ENCODE data around the gene ZNF275.
"Not testable (repeated sequence)": the region's sequence is repeated elsewhere in the genome, so short reads cannot be mapped to it uniquely, and the experiment has no call there.

Gene ZNF275

DNA sequence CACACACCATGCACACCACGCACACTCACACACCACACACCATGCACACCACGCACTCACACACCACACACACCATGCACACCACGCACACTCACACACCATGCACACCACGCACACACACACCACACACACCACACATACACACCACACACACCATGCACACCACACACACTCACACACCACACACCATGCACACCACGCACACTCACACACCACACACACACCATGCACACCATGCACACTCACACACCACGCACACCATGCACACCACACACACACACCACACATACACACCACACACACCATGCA lies 55.5 kb downstream of the ZNF275 start:
- not testable (repeated sequence) for H3K27ac ChIP-seq (ENCODE audit: low read depth, low read length); H3K27me3 ChIP-seq (ENCODE audit: control insufficient read depth, insufficient read depth, low read length); H3K4me1 ChIP-seq (ENCODE audit: control insufficient read depth, insufficient read depth, low read length); H3K36me3 ChIP-seq (ENCODE audit: control insufficient read depth, insufficient read depth, low read length); H3K4me3 ChIP-seq (ENCODE audit: low read depth, low read length); H3K9ac ChIP-seq (ENCODE audit: low read depth, low read length)
- peaks cover 78% of the 10 kb centered on the region for H3K9me3 ChIP-seq (ENCODE audit: control insufficient read depth, insufficient read depth, low read length)

DNA sequence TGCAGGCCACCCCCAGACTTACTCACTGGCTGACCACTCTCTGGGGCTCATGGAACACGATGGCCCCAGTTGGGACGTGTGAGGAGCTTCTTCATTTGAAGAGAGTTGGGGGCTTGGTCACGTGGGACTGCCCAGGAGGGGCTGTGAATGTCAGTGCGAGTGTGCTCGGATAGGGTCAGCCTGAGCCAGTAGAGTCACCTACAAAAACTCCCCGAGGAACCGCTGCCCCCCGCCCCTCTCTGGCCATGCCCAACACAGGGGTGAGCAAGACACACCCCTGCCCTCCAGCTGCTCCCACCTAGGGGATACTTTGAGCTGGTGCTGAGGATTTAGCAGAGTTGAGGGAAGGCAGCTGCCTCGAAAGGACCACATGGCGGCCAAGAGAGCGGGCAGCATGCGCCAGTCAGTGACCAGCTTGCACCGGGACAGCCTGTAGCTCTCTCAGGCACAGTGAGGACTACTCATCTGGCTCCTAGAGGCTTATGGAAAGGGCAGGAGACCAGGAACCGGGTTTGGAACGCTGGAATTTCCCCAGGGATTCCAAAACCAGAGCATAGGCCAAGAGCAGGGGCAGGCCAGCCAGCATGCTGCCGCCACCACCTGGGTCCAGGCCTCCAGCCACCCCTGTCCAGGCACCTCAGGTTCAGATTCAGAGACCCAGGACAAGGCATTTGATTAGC lies 58.8 kb downstream of the ZNF275 start:
- Histone ChIP-seq H3K27me3 (ENCODE audit: control insufficient read depth, insufficient read depth, low read length) (no peaks in the 10 kb centered on the region), H3K4me3 (ENCODE audit: low read depth, low read length) (no peak overlapping the region), H3K4me1 (ENCODE audit: control insufficient read depth, insufficient read depth, low read length) (no peaks in the 10 kb centered on the region), H3K36me3 (ENCODE audit: control insufficient read depth, insufficient read depth, low read length) (no peaks in the 10 kb centered on the region), H3K27ac (ENCODE audit: low read depth, low read length) (no peak overlapping the region), H3K9me3 (ENCODE audit: control insufficient read depth, insufficient read depth, low read length) (peaks cover 58% of the 10 kb centered on the region), H3K9ac (ENCODE audit: low read depth, low read length) (no peak overlapping the region)

DNA sequence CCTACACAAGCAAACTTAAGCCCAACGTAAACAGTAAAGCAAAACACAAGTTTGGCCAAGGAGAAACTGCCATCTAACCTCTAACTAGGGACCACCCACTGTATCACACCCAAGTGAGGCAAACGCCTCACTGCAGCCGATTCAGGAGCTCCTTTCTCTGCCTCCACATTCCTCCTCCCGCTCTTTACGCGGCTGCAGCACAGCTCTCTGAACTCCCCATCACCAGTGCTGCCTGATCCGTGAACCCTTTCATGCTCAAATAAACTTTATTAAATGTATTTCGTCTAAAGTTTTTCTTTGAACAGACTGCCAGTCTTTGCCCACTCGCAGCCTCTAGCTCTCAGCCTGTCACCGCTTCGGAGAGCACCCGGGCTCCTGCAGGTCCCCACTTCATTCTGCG lies 60.7 kb downstream of the ZNF275 start:
- peaks cover 57% of the 10 kb centered on the region for H3K9me3 ChIP-seq (ENCODE audit: control insufficient read depth, insufficient read depth, low read length)
- H3K27ac ChIP-seq (ENCODE audit: low read depth, low read length): no peak overlapping the region
- H3K36me3 ChIP-seq (ENCODE audit: control insufficient read depth, insufficient read depth, low read length): no peaks in the 10 kb centered on the region
- H3K27me3 ChIP-seq (ENCODE audit: control insufficient read depth, insufficient read depth, low read length): no peaks in the 10 kb centered on the region
- no peak overlapping the region for H3K4me3 ChIP-seq (ENCODE audit: low read depth, low read length)
- no peak overlapping the region for H3K9ac ChIP-seq (ENCODE audit: low read depth, low read length)
- no peaks in the 10 kb centered on the region for H3K4me1 ChIP-seq (ENCODE audit: control insufficient read depth, insufficient read depth, low read length)

DNA sequence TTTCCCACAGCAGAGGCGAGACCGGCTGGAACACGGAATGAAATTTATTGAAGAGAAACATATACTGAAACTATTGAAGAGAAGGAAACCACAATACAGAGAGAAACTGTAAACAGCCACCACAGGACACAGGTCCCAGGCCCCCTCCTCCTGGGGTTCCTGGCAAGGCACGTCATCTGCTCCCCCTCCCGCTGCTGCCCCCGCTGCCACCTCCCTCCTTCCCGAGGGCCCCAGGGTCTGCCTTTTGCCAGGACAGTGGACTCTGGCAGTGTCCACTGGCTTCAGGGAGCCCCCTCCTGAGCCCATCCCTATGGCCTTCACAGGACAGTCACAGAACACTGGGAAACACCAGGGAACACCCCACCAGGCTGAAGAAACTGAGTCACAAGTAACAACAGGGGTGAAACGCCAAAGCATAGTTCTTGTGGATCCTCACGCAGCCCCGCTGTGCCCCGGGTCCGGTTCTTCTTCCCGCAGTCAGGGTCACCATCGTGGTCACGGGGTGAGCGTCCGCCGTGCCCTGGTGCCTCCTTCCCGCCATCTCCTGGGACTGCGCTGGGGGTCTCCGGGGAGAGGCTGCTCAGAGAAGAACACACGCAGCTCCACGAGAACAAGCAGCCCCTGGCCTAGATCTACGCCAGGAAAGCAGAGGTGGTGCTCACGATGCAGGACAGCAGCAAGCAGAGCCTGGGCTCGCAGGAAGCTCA lies 61.8 kb downstream of the ZNF275 start:
- Histone ChIP-seq H3K4me3 (ENCODE audit: low read depth, low read length) (no peak overlapping the region), H3K9ac (ENCODE audit: low read depth, low read length) (no peak overlapping the region), H3K9me3 (ENCODE audit: control insufficient read depth, insufficient read depth, low read length) (peaks cover 51% of the 10 kb centered on the region), H3K4me1 (ENCODE audit: control insufficient read depth, insufficient read depth, low read length) (no peaks in the 10 kb centered on the region), H3K27me3 (ENCODE audit: control insufficient read depth, insufficient read depth, low read length) (no peaks in the 10 kb centered on the region), H3K36me3 (ENCODE audit: control insufficient read depth, insufficient read depth, low read length) (no peaks in the 10 kb centered on the region), H3K27ac (ENCODE audit: low read depth, low read length) (no peak overlapping the region)

DNA sequence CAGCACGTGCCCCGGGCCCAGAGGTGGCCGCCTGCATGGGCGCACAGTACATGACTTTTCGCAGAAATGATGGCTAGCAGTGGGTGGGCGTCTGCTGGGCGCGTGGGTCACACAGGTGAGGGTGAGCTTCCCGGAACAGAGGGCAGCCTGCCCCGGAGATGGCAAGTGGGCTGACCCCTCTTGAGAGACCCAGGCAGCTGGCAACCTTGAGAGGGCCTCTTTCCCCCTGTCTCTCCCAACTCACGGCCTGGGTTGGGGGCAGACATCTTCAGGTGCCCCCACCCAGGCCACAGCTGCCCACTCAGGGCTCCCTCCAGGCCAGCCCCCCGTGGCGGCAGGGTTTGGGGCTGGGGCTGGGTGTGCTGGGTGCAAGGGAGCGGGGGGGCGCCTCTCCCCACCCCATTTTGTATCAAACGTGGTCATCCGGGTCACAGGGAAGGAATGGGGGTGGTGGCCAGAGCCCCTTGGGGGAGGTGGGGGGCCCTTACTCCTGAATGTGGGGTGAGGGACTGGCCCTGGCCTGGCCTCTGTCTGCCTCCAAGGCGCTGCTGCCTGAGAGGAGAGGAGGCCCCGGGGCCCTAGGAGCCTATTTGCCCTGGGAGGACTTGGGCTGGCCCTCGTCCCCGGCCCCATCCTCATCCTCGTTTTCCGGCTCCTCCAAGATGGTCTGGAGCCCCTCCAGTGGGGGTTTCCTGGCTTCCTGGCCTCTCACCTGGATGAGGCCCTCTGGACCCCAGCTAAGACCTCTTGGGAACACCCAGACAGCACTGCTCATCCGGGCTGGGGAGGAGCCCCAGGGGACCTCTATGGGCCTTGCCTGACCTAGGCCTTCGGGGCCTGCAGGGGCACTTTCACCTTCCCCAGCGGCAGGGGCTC lies 62.6 kb downstream of the ZNF275 start:
- H3K9me3 ChIP-seq (ENCODE audit: control insufficient read depth, insufficient read depth, low read length): peaks cover 49% of the 10 kb centered on the region
- no peak overlapping the region for H3K9ac ChIP-seq (ENCODE audit: low read depth, low read length)
- H3K4me3 ChIP-seq (ENCODE audit: low read depth, low read length): no peak overlapping the region
- no peaks in the 10 kb centered on the region for H3K36me3 ChIP-seq (ENCODE audit: control insufficient read depth, insufficient read depth, low read length)
- H3K27me3 ChIP-seq (ENCODE audit: control insufficient read depth, insufficient read depth, low read length): no peaks in the 10 kb centered on the region
- no peak overlapping the region for H3K27ac ChIP-seq (ENCODE audit: low read depth, low read length)
- H3K4me1 ChIP-seq (ENCODE audit: control insufficient read depth, insufficient read depth, low read length): no peaks in the 10 kb centered on the region

DNA sequence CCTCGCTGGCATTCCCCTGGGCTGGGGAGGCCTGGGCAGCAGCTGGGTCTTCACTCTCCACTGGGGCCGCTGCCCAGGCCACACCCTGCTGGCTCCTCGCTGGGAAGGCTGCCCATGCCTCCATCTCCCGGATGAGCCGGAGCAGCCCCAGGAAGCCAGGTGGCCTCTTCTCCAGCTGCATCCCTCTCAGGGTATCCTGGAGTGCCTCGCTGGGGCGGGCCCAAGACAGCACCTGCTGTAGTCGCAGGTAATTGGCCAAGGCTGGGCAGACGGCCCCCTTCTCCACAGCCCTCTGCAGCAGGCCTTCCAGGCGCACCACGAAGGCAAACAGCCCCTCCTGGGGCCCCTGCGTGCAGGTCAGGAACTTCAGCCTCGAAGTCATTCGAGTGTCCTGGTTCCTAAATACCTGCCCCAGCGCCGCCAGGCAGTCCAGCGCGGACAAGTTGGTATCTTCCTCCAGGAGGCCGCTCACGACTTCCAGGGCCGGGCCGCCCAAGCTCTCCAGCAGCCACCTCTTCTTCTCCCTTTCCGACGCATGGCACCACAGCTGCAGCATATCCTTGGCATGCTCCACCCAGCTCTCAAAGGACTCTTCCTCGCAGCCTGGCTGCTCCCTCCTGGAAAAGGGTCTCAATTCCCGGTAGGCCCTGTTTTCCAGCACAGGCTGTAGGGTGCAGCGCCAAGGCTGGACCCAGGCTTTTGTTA lies 63.5 kb downstream of the ZNF275 start:
- no peak overlapping the region for H3K9ac ChIP-seq (ENCODE audit: low read depth, low read length)
- no peaks in the 10 kb centered on the region for H3K36me3 ChIP-seq (ENCODE audit: control insufficient read depth, insufficient read depth, low read length)
- peaks cover 44% of the 10 kb centered on the region for H3K9me3 ChIP-seq (ENCODE audit: control insufficient read depth, insufficient read depth, low read length)
- H3K27me3 ChIP-seq (ENCODE audit: control insufficient read depth, insufficient read depth, low read length): no peaks in the 10 kb centered on the region
- H3K4me3 ChIP-seq (ENCODE audit: low read depth, low read length): no peak overlapping the region
- no peaks in the 10 kb centered on the region for H3K4me1 ChIP-seq (ENCODE audit: control insufficient read depth, insufficient read depth, low read length)
- H3K27ac ChIP-seq (ENCODE audit: low read depth, low read length): no peak overlapping the region

DNA sequence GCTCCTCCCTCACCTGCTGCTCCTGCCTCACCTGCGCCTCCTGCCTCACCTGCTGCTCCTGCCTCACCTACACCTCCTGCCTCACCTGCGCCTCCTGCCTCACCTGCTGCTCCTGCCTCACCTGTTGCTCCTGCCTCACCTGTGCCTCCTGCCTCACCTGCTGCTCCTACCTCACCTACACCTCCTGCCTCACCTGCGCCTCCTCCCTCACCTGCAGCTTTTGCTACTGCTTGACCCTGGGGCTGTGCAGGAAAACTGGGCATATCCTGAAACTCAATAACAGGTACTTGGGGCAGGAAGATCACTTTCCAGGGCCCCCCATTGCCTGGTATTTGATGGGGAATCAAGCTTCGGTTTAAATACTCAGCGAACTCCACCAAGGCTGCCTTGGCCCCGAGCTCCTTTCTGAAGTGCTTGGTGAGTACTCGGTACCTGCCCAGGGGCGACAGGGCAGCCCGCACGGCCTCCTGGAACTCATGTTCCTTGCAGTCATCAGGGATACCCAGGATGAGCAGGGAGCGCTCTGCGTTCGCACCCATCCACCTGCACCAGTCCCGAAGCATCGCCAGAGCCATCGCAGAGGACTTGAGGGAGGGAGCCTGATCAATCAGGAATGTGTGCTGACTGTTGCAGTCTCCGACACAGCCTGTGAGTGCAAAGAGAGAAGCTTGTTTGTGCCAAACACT lies 64.5 kb downstream of the ZNF275 start:
- H3K4me3 ChIP-seq (ENCODE audit: low read depth, low read length): no peak overlapping the region
- no peaks in the 10 kb centered on the region for H3K36me3 ChIP-seq (ENCODE audit: control insufficient read depth, insufficient read depth, low read length)
- H3K4me1 ChIP-seq (ENCODE audit: control insufficient read depth, insufficient read depth, low read length): no peaks in the 10 kb centered on the region
- H3K27me3 ChIP-seq (ENCODE audit: control insufficient read depth, insufficient read depth, low read length): no peaks in the 10 kb centered on the region
- H3K27ac ChIP-seq (ENCODE audit: low read depth, low read length): no peak overlapping the region
- H3K9me3 ChIP-seq (ENCODE audit: control insufficient read depth, insufficient read depth, low read length): peaks cover 38% of the 10 kb centered on the region
- no peak overlapping the region for H3K9ac ChIP-seq (ENCODE audit: low read depth, low read length)

DNA sequence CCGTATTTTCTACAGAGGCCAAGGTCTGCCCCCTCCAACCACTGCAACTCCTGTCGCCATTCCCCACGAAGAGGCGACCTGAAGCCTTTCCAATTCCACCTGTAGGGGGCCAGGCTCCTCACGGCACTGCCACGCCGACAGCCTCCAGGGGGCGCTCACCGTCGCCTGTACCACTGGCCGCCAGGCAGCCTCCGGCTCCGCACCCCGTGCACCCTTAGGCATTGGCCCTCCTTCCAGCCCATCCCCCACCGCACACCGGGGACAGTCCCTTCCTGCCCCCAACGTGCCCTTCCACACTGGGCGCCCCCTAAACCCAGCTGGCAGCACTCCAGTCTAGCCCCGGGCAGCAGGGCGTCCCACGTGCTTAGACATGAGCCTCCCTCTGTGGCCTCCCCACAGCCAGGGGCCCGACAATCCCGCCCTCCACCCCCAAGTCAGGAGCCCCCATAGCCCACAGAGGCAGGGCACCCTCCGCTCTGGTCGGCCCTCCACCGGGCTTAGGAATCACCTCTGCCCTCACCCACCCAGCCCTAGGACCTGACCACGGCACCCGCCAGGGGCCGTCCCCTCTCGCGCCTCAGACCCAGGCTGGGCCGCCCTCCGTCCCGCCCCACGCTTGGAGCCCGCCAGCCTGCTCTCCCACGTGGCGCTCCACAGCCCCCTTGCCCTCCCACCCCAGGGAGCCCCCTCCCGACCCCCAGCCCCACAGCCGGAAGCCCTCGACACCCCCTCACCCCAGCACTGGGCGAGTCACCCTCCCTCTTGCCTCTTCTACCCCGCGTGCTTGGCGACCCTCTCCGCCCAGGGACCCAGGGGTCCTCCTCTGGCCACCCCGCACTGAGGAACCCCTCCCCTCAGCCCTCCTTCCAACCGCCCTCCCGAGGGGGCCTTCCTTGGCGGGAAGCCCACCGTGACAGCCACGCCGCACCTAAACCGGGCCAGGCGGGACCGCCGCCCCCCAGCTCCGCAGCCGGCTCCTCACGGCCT lies 66.5 kb downstream of the ZNF275 start:
- no peak overlapping the region for H3K9ac ChIP-seq (ENCODE audit: low read depth, low read length)
- no peak overlapping the region for H3K27ac ChIP-seq (ENCODE audit: low read depth, low read length)
- peaks cover 38% of the 10 kb centered on the region for H3K9me3 ChIP-seq (ENCODE audit: control insufficient read depth, insufficient read depth, low read length)
- H3K27me3 ChIP-seq (ENCODE audit: control insufficient read depth, insufficient read depth, low read length): no peaks in the 10 kb centered on the region
- no peaks in the 10 kb centered on the region for H3K4me1 ChIP-seq (ENCODE audit: control insufficient read depth, insufficient read depth, low read length)
- H3K4me3 ChIP-seq (ENCODE audit: low read depth, low read length): no peak overlapping the region
- H3K36me3 ChIP-seq (ENCODE audit: control insufficient read depth, insufficient read depth, low read length): no peaks in the 10 kb centered on the region

DNA sequence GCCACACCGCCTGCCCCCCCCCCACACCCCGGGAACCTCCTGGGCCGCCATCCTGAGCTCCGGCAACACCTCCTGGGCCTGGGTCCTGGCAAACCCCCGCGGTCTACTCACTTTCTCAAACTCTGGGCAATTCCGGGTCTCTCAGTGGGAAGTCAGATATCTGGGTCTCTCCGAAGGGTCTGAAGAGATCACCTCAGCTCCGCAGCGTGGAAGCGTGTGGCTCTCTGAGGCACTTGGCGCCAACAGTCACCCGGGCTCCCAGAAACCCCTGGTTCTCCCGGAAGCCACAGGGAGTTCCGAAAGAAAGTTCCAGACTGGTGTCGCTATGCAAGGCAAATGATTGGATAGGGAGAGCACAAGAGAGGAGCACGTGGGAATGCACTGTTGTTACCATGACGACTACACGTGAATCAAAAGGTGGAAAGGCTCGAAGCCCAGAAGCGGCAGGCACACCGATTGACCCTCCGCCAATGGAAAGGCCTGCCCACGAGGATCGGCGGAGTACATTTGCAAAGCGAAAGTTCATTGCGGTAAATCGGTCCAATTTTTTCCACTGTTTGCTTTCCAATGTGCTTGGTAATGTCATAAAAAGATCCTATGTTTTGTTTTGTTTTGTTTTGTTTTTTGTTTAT lies 67.3 kb downstream of the ZNF275 start, which contains the start of gene PNMA6E:
PNMA6E (minus strand) TSS at position 218 of the 632 bp plus-strand sequence. CDS start 2,501 bp downstream, outside the sequence.
- Histone ChIP-seq H3K4me3 (ENCODE audit: low read depth, low read length) (no peak within 1 kb of the TSS), H3K9ac (ENCODE audit: low read depth, low read length) (no peak within 1 kb of the TSS)

More for the DNA sequence above, 67.3 kb downstream of the ZNF275 start, which contains the start of gene PNMA6E:
- H3K27me3 ChIP-seq (ENCODE audit: control insufficient read depth, insufficient read depth, low read length): no peaks in the 10 kb centered on the region
- H3K9me3 ChIP-seq (ENCODE audit: control insufficient read depth, insufficient read depth, low read length): peaks cover 45% of the 10 kb centered on the region
- H3K27ac ChIP-seq (ENCODE audit: low read depth, low read length): no peak within 1 kb of the TSS
- no peaks in the 10 kb centered on the region for H3K4me1 ChIP-seq (ENCODE audit: control insufficient read depth, insufficient read depth, low read length)
- H3K36me3 ChIP-seq (ENCODE audit: control insufficient read depth, insufficient read depth, low read length): no peaks in the 10 kb centered on the region
